Ishikawa (cell line): Measurements from ENCODE around the gene PRKCSH.

Experiments
- EP300 ChIP-seq: IDR thresholded peaks from 2 replicates; pipeline ENCODE4 v1.6.1; 2012; ENCODE audit warnings: borderline replicate concordance
- NFIC ChIP-seq: IDR thresholded peaks from 2 replicates; pipeline ENCODE4 v1.6.1; 2012
- RAD21 ChIP-seq: IDR thresholded peaks from 2 replicates; pipeline ENCODE4 v1.6.1; 2012; ENCODE audit warnings: low read depth
- TAF1 ChIP-seq: IDR thresholded peaks from 2 replicates; pipeline ENCODE4 v1.6.1; 2012; ENCODE audit warnings: low read depth, mild to moderate bottlenecking
- TEAD4 ChIP-seq: IDR thresholded peaks from 2 replicates; pipeline ENCODE4 v1.6.1; 2012
- YY1 ChIP-seq: IDR thresholded peaks from 2 replicates; pipeline ENCODE4 v1.6.1; 2012; ENCODE audit warnings: low read depth
- TF ChIP-seq, protein P1 (sequence below): IDR thresholded peaks from 2 replicates; pipeline ENCODE4 v1.6.1; 2012; ENCODE audit warnings: low read depth, mild to moderate bottlenecking
- TF ChIP-seq, protein P2 (sequence below): IDR thresholded peaks from 2 replicates; pipeline ENCODE4 v1.6.1; 2012
- TF ChIP-seq, protein P3 (sequence below): IDR thresholded peaks from 2 replicates; pipeline ENCODE4 v1.6.1; 2012

DNA sequence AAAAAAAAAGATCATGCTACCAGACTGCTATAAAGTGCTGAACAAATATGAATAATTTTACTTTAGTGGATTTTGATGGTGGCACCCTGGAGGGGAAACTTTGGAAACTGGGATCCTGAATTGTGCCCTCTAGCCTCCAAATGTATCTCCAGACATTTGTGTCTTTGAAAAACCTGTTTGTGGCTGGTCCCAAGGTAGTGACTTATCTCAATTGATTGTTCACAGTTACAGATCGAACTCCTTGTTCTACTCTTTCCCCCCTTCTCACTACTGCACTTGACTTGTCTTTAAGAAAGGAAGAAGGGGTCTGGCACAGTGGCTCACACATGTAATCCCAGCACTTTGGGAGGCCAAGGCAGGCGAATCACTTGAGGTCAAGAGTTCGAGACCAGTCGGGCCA, 26.8 kb upstream of the PRKCSH start:
- no peak for TF ChIP-seq NFIC
- no peak for TF ChIP-seq YY1
- TF ChIP-seq TAF1 = no peak
- TF ChIP-seq, protein P1, sequence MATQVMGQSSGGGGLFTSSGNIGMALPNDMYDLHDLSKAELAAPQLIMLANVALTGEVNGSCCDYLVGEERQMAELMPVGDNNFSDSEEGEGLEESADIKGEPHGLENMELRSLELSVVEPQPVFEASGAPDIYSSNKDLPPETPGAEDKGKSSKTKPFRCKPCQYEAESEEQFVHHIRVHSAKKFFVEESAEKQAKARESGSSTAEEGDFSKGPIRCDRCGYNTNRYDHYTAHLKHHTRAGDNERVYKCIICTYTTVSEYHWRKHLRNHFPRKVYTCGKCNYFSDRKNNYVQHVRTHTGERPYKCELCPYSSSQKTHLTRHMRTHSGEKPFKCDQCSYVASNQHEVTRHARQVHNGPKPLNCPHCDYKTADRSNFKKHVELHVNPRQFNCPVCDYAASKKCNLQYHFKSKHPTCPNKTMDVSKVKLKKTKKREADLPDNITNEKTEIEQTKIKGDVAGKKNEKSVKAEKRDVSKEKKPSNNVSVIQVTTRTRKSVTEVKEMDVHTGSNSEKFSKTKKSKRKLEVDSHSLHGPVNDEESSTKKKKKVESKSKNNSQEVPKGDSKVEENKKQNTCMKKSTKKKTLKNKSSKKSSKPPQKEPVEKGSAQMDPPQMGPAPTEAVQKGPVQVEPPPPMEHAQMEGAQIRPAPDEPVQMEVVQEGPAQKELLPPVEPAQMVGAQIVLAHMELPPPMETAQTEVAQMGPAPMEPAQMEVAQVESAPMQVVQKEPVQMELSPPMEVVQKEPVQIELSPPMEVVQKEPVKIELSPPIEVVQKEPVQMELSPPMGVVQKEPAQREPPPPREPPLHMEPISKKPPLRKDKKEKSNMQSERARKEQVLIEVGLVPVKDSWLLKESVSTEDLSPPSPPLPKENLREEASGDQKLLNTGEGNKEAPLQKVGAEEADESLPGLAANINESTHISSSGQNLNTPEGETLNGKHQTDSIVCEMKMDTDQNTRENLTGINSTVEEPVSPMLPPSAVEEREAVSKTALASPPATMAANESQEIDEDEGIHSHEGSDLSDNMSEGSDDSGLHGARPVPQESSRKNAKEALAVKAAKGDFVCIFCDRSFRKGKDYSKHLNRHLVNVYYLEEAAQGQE = no peak
- no peak for TF ChIP-seq TEAD4
- no peak for TF ChIP-seq RAD21
- TF ChIP-seq, protein P2, sequence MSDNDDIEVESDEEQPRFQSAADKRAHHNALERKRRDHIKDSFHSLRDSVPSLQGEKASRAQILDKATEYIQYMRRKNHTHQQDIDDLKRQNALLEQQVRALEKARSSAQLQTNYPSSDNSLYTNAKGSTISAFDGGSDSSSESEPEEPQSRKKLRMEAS = no peak
- TF ChIP-seq, protein P3, sequence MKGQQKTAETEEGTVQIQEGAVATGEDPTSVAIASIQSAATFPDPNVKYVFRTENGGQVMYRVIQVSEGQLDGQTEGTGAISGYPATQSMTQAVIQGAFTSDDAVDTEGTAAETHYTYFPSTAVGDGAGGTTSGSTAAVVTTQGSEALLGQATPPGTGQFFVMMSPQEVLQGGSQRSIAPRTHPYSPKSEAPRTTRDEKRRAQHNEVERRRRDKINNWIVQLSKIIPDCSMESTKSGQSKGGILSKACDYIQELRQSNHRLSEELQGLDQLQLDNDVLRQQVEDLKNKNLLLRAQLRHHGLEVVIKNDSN = no peak
- TF ChIP-seq EP300 = no peak
